SW 1271 (cell line): Measurements from ENCODE around the gene FILIP1L.
"Not testable (repeated sequence)": the region's sequence is repeated elsewhere in the genome, so short reads cannot be mapped to it uniquely, and the experiment has no call there.

Experiments used
- DNase-seq, 2 experiments: peaks; one replicate each; lab custom pipeline; 2025; lab: John Stamatoyannopoulos, UW

FILIP1L gene

DNA sequence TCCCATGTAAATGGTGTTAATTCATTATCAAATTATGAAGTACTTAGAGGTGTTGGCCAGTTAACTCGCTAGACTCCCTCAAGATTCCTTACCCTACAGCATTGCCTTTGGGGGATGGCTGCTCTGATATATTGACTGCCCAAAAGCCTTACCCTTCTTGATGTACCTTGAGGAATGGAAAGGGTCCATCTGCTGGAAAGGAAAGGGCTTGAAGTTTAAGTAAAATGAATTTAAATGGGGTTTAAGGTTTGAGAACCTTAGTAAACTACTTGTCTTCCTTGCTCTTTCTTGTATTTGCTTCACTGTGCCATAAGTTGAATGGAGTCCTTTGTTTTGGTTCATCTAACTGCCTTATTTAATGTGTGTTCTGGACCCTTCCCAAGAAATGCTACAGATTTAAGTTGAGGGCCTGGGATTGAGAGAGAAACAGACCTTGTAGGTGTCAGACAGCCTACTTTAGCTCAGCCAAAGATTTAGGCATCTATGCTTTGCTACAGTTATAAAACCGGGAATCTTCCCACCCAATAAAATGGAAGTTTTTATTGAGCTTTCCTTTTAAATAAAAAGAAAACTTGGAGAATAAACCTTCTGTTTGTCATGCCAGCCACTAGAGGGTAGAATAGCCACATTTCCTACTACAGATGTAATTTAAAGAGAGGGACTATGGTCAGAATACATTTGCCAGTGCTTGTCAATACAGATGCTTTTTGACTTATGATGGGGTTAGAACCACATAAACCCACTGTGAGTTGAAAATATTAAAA is 271.3 kb downstream of the FILIP1L start:
- peak in 1 of 2 experiments; percentile 76 for DNase-seq

- not testable (repeated sequence) for DNase-seq
Measured at GRCh38 chr3:99841949-99842348, 272.4 kb downstream of the FILIP1L start.

- DNase-seq: no peak
Measured at GRCh38 chr3:99839613-99840012, 274.7 kb downstream of the FILIP1L start.

GRCh38 chr3:99838755-99839154 is 275.5 kb downstream of the FILIP1L start:
- no peak for DNase-seq

DNA sequence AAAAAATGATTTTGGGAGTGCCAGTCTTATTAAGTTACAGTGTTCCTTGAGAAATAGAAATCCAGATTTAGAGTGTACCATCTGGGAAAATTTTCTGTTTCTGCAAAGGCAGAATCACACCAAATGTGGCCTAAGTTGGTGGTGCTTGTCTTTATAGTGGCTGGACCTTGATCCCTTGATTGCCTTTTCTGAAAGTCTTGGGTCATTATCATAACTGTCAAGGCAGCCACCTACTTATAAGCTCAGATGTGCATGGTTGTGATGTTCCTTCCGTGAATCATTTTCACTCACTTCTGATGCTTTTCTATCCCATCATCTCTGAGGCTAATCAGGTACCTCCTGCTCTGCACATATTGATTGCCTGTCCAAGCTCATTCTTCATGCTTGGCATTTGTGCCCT is 276.6 kb downstream of the FILIP1L start:
- DNase-seq: no peak

DNA sequence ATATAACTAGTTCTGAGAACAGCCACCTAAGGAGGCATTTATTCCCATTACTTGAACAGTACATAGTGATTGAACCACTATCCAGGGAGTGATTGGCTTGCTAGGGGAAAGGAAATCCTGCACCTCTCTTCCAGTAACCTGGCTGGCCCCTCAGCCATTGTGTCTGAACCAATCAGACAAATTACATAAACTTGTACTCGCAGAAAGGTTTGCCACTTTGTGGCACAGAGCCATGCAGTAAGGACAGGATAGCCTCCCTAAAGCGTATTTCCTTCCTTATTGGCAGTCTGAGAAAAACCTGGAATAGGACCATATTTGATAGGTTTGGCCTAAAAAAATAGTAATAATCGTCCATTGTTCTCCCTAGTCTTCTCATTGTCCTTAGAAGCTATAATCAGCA is 277.6 kb downstream of the FILIP1L start:
- no peak for DNase-seq

DNA sequence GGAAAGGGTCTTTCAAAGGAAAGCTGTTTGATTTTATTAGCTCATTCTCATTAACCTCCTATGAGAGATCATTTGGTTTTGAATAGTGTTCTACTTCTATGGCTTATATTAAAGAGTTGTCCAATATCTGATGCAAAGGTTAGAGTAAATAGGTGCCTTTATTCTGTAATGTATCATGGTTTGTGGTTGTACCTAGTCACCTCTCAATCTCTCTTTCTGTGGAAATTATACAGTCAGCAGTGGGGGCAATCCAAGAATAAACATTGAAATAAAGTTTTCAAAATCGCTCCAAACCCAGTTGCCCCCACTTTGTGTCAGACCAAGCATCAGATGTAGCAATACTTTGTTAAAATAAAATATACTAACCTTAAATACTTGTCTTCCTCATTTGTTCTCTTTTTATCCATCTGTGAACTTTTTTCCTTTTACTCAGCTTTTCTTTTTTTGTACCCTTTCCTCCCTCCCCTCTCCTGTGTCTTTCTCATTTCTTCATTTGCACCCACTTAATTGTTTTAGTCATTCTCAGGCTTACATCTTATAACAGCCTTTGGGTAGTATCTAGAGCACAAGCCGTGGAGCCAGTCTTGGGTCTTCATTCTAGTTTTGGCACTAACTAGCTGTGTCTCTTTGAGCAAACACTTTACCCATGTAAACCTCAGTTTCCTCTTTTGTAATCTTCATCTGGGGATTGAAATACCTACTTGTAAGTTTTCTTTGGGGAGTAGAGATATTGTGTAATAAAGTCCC is 279.9 kb downstream of the FILIP1L start:
- DNase-seq: no peak

DNA sequence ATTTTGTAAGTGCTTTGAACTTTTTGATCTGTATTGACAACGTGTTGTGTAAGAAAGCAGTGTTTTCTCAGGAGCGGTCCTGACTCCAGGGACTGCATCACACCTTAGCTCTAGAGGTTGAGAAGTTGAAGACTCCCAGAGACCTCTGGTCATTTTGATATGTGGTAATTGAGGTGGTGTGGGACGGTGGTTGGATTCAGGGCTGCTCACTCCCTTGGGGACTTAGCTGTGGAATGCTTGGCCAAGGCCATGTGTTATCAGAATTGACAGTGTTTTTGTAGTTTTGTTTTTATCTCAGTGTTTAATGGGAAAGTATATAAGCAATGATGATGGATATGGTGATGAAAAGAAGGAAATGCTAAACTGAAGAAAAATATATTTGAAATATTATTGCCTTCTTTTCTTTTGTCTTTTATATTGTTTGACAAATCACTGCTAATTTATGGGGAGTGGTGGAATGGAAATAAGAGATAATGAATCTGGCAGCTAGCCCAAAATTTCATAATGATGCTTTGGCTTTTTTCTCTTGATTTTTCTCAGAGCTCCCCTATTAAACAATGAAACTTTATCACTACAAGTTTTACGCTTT is 280.6 kb downstream of the FILIP1L start:
- no peak for DNase-seq

- no peak for DNase-seq
Measured at GRCh38 chr3:99829844-99830243, 284.5 kb downstream of the FILIP1L start.

DNA sequence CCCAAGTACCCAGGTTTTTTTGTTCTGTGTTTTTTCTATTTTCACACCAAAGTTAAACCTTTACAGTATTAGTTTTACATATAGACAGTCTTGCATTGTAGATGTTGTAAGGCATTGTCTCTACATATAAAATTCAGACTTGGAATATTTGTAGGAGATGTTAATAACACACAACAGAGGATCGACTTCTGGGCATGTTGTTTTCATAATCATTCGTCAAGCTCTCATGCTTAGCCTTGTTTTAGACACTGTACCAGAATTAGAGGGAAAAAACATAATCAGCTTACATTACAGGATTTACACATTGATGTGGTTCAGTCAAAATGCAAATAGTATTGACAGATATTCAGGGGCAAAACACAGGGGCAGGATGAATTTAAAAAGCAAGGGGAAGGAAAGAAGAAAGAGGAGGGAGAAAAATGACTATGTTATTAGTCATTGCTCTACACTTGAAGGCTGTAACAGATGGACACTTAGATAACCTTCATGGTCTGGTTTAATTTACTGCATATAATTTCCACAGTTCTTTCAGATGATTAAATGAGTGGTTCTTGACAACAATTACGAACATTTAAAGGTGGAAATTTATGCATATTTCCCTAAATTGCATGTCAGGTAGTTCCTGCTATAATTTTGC is 289.2 kb downstream of the FILIP1L start:
- peak in 1 of 2 experiments; percentile 42 for DNase-seq

DNA sequence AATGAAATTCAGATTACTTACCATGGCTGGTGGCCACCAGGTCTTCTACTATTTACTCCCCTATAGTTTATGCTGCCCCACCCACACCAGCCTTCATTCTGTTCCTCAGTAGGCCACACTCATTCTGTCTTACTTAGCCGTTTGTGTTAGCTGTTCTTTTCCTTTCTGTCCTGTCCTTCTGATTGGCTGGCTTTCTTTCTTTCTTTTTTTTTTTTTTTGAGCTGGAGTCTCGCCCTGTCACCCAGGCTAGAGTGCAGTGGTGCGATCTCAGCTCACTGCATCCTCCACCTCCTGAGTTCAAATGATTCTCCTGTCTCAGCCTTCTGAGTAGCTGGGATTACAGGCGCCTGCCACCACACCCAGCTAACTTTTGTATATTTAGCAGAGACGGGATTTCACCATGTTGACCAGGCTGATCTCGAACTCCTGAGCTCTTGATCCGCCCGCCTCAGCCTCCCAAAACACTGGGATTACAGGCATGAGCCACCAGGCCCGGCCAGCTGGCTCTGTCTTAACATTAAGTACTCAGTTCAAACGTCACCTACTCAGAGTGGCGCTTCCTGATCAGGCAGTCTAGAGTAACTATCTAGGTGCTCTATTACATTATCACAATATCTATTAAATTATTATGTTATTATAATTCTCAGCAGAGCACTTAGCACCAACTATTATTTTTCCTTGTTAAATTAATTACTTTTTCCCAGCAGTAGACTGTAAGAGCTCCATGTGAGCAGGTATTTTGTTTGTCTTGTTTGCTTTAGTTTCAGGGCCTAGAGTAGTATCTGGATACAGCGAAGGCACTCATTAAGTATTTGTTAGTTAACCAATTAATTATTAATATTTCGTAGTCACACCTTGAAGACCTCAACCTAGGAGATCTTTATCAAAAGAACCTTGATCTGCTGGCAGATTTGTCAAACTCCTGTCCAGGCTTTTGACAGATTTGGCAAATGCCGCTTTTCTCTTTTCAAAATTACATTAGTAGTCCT is 290.3 kb downstream of the FILIP1L start:
- no peak for DNase-seq

DNA sequence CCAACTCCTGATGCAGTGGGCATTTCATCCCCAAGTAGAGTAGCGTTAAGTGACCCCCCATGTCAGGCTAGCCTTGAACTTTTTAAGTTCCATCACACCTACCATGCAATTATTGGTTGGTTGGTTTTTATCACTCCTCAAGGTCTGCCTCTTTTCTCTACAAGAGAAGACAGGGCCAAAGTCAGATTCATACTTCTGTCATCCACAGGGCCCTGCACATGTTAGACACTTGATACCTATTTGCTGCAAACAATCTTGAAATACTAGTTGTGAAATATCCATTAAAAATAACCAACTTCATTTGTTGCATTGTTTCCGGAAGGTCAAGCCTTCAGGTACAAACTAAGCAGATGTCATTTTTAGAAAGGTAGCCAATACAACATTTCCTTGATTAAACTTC is 295.5 kb downstream of the FILIP1L start:
- DNase-seq: no peak

DNA sequence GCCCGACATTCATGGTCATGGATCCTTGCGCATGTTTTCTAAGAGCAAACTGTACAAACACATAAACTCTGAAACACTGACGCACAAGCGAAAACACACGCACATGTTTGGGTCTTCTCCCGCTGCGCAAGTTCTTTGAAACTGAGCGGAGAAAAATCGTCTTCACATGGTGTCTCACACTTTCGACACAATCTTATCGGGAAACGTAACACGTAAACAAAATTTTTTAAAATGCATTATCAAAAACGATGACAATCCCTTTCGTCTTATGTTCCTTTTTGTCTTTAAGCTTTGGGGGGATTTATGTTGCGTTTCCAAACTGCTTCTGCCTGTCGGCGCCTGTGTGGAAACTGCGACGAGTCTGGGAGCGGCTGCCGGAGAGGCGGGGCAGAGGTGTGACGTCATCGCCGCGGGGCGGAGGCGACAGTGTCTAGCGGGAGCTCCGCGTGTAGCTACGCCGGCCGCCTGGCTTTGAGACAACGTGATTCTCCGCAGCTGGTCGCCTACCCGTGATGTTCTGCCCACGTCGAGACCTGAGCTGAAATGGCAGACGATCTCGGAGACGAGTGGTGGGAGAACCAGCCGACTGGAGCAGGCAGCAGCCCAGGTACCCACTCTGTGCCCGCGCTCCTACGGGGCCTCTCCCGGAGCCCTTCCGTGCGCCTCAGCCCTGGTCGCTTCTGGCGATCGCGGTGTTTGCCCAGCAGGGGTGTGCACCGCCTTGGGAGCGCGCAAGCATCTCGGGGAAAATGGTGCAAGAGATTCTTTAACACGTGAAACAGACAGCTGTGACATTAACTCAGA is 296.7 kb downstream of the FILIP1L start, which contains the start of gene CMSS1:
Gene CMSS1, plus strand, starts transcription at position 426 of the 804 bp plus-strand sequence.
- DNase-seq: peak; percentile 83 to 95

DNA sequence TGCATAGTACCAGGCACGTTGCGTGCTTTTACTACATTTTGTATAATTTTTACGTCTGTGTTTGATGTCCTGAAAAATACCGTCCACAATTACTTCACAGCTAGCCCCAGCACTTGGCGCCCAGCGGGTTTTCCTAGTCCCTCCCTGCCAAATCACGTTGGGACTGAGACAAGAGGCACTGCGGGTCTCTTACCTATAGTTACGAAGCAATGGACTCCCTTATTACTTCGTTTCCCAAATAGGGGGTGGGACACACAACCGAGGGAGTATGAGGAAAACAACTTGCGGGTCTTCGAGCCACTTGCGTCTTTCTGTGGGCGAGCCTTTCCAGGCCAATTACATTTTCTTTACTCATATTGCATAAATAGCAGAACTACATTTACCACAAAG is 297.3 kb downstream of the FILIP1L start:
- DNase-seq: peak in 1 of 2 experiments; percentile 45

DNA sequence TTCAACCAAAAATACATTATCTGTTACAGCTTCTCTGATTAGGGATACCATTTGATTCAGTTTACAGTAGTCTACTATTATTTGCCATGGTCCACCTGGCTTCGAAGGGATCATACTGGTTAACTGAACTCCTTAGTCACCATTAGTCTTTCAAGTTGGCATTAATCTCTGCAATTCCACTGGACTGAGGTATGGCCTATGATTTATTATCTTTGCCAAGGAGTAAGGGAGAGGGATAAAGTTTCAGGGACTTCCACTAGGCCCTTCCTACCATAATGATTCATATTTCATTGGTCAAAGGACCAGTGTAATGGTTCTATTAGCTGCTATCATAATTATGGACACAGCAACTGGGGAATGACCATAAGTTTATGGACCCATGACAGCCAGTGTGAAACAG is 303.9 kb downstream of the FILIP1L start:
- DNase-seq: no peak

- DNase-seq: no peak
Measured at GRCh38 chr3:99809565-99809964, 304.7 kb downstream of the FILIP1L start.

GRCh38 chr3:99808163-99808794 is 306.0 kb downstream of the FILIP1L start:
- peak; percentile 5 to 71 for DNase-seq

DNA sequence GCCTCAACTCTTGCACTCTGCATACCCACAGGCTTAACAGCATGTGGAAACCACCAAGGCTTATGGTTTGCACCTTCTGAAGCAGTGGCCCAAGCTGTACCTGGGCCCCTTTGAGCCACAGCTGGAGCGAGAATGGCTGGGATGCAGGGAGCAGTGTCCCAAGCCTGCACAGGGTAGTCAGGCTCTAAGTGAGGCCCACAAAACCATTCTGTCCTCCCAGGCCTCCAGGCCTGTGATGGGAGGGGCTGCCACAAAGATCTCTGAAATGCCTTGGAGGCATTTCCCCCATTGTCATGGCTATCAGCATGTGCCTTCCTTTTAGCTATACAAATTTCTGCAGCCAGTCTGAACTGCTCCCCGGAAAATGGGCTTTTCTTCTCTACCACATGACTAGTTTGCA is 309.1 kb downstream of the FILIP1L start:
- no peak for DNase-seq

DNA sequence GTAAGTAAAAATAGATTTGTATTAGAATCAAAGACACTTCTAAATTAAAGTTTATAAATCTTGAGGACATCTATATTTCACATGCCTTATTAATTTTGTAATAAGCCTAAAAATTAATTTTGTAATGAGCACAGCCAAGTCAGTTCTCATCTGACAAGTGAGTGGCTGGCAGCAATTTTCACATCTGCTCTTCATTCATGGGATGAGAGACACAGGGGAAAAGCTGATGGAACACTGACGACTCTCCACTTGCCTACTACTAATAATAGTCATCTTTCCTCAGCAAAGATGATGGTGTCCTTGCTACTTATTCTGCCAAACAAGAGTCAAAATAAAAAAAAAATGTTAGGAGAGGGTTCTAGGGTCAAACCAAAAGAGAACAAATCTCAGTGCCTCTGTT is 311.0 kb downstream of the FILIP1L start:
- DNase-seq: no peak

DNA sequence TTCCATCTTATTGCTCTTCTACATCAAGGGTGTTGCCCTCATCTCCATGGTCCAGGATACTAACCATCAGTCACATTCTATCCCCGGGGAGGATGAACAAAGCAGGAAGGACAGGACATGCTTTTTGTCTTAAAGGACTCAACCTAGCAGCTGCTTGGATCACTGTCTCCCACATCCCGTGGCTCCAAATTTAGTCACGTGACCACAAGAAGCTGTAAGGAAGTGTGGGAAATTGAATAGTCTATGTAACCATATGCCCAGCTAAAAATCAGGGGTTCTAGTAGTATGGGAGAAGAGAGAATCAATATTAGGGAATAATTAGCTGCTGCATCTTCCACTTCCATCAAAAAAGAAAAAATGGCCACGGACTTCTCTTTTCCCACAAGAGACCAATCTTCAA is 314.9 kb downstream of the FILIP1L start:
- DNase-seq: no peak
